ENCODE results near the gene ZFYVE21.

The ZFYVE21 gene

GRCh38 chr14:103693515-103693914 lies 22.1 kb upstream of the ZFYVE21 start:
- TF ChIP-seq CTCF (IDR thresholded peaks at IDR 0.05): no peak
- Mint-ChIP-seq H3K4me3 (no peak overlapping the region), H3K27ac (no peak overlapping the region), H3K27me3 (ENCODE audit: low read depth, poor library complexity) (no peaks in the 10 kb centered on the region), H3K4me1 (peaks cover 29% of the 10 kb centered on the region), H3K36me3 (ENCODE audit: low read depth) (peaks cover 15% of the 10 kb centered on the region), H3K9me3 (no peaks in the 10 kb centered on the region)
- no peak for DNase-seq

GRCh38 chr14:103694572-103695026 lies 21.0 kb upstream of the ZFYVE21 start:
- no peak for TF ChIP-seq CTCF (IDR thresholded peaks at IDR 0.05)
- Mint-ChIP-seq H3K27me3 (ENCODE audit: low read depth, poor library complexity) (peaks cover 3% of the 10 kb centered on the region), H3K4me3 (no peak overlapping the region), H3K27ac (peak overlapping the region; percentile 81), H3K4me1 (peaks cover 29% of the 10 kb centered on the region), H3K9me3 (no peaks in the 10 kb centered on the region), H3K36me3 (ENCODE audit: low read depth) (peaks cover 6% of the 10 kb centered on the region)
- DNase-seq: no peak

GRCh38 chr14:103695296-103696069 lies 20.1 kb upstream of the ZFYVE21 start:
- H3K27ac Mint-ChIP-seq: peak overlapping the region; percentile 97
- H3K9me3 Mint-ChIP-seq: no peaks in the 10 kb centered on the region
- TF ChIP-seq CTCF (IDR thresholded peaks at IDR 0.05): no peak
- peaks cover 3% of the 10 kb centered on the region for H3K27me3 Mint-ChIP-seq (ENCODE audit: low read depth, poor library complexity)
- H3K4me1 Mint-ChIP-seq: peaks cover 29% of the 10 kb centered on the region
- peak overlapping the region; percentile 47 for H3K4me3 Mint-ChIP-seq
- no peak for DNase-seq
- H3K36me3 Mint-ChIP-seq (ENCODE audit: low read depth): peaks cover 4% of the 10 kb centered on the region

GRCh38 chr14:103696070-103696402 lies 19.6 kb upstream of the ZFYVE21 start:
- Mint-ChIP-seq H3K27me3 (ENCODE audit: low read depth, poor library complexity) (peaks cover 3% of the 10 kb centered on the region), H3K4me1 (peaks cover 29% of the 10 kb centered on the region), H3K9me3 (no peaks in the 10 kb centered on the region), H3K4me3 (peak overlapping the region; percentile 37), H3K27ac (peak overlapping the region; percentile 97), H3K36me3 (ENCODE audit: low read depth) (peaks cover 4% of the 10 kb centered on the region)
- TF ChIP-seq CTCF (IDR thresholded peaks at IDR 0.05): no peak
- DNase-seq: no peak

- Mint-ChIP-seq H3K4me3 (no peak overlapping the region), H3K27ac (peak overlapping the region; percentile 97), H3K9me3 (no peaks in the 10 kb centered on the region), H3K27me3 (ENCODE audit: low read depth, poor library complexity) (peaks cover 3% of the 10 kb centered on the region), H3K4me1 (peaks cover 29% of the 10 kb centered on the region), H3K36me3 (ENCODE audit: low read depth) (peaks cover 4% of the 10 kb centered on the region)
- no peak for TF ChIP-seq CTCF (IDR thresholded peaks at IDR 0.05)
- peak; percentile 29 for DNase-seq
Observed at GRCh38 chr14:103696466-103697071, 19.0 kb upstream of the ZFYVE21 start.
